Body of pancreas (tissue), 4 donors: ENCODE data around the gene NPTXR. TPM values are rescaled to one million over a fixed set of nuclear protein-coding genes. Genes with fewer than 3 reads are reported as not detected.

ENCODE experiments used
- ATAC-seq: fragments of 150-250 bp; one replicate; pipeline ENCODE4 v1.9.1; 2016
- DNase-seq, 4 donors: peaks; one replicate each; pipeline ENCODE4 v3.0.0-alpha.2; 2019
- H3K27ac ChIP-seq, 4 donors: fragments of 200-600 bp; sonication (generic); 1 replicate in 3 of 4; 2 replicates in 1 of 4; pipeline versions ENCODE4 v1.5.1 to v1.6.1; 2016 to 2019; ENCODE audit warnings: mild to moderate bottlenecking in 1 of 4, mixed read lengths in 1 of 4, moderate library complexity in 1 of 4
- H3K27me3 ChIP-seq, 2 donors: fragments of 200-600 bp; sonication (generic); one replicate each; pipeline ENCODE4 v1.6.0; 2016; ENCODE audit warnings: mild to moderate bottlenecking in 1 of 2
- H3K36me3 ChIP-seq, 2 donors: fragments of 200-600 bp; sonication (generic); replicated peaks in 1 of 2; 2 replicates each; pipeline ENCODE4 v1.5.1; 2016; ENCODE audit warnings: low read depth in 2 of 2; ENCODE audit not compliant: insufficient read depth in 1 of 2
- H3K4me1 ChIP-seq: fragments of 200-600 bp; sonication (generic); one replicate; pipeline ENCODE4 v1.6.0; 2016
- H3K4me3 ChIP-seq, 2 donors: fragments of 200-600 bp; sonication (generic); 1 replicate in 1 of 2; 2 replicates in 1 of 2; pipeline ENCODE4 v1.5.1; 2016 to 2019
- H3K9me3 ChIP-seq, 3 donors: fragments of 200-600 bp; sonication (generic); 1 replicate in 2 of 3; 2 replicates in 1 of 3; pipeline ENCODE4 v1.5.1; 2016
- CTCF ChIP-seq, 7 experiments: fragments of 450-650 bp in 4 of 7; fragments of 200-600 bp in 3 of 7; sonication (generic) in 3 of 7; IDR thresholded peaks; one replicate each; pipeline ENCODE4 v1.5.1; 2016 to 2019; ENCODE audit warnings: antibody characterized with exemption in 7 of 7
- POLR2A ChIP-seq, 3 donors: fragments of 450-650 bp; IDR thresholded peaks; one replicate each; pipeline ENCODE4 v1.6.1; 2016; ENCODE audit warnings: antibody characterized with exemption in 3 of 3, mild to moderate bottlenecking in 2 of 3
- WGBS, 2 donors: methylation state at CpG; one replicate each; pipeline ENCODE4 v1.1.5; 2017; 5-methylcytosine and 5-hydroxymethylcytosine counted together
- intact Hi-C: fragments of 100-400 bp; cut with DNase I; formaldehyde crosslinking; loops from one replicate; pipeline ENCODE4 v1.15.1; 2023
- total RNA-seq, 2 donors: library from RNA; depleted of rRNA; stranded (reverse); fragments of >200 nt; gene quantifications; one replicate each; pipeline ENCODE4 v1.1.0, GENCODE V29; 2016

NPTXR gene
- total RNA-seq, 2 donors from 2014 or later = 6.0 to 10.5 TPM

GRCh38 chr22:38826386-38826785 lies 17.4 kb downstream of the NPTXR start:
- intact Hi-C loops = no loop called here
- TF ChIP-seq CTCF (IDR thresholded peaks at IDR 0.05) (no peak), POLR2A (IDR thresholded peaks at IDR 0.05) (no peak)
- DNase-seq = no peak

DNA sequence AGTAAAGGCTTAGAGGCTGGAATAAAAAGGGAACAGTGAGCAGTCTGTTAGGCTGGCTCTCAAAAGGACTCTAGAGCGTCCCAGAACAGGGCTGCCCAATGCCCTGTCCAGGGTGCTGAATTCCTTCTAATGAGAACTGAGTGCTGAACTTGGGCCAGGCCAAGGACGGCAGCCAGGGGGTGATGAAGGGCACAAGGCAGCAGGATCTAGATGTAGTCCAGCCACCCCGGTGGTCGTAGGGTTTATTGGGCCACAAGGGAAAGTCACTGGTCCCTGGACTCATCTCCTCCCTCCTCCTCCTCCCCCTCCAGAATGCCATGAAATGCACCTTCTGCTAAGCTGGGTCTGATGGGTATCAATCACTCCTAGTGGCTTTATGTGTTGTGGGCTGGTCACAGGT lies 19.2 kb downstream of the NPTXR start:
- DNase-seq (peak; percentile 45 to 63 (median 51)), ATAC-seq (peak; percentile 70)
- Histone ChIP-seq H3K4me3 (no peak overlapping the region), H3K27me3 (no peaks in the 10 kb centered on the region), H3K36me3 (no peaks in the 10 kb centered on the region), H3K27ac (no peak overlapping the region), H3K4me1 (no peaks in the 10 kb centered on the region), H3K9me3 (no peaks in the 10 kb centered on the region)
- TF ChIP-seq CTCF (IDR thresholded peaks at IDR 0.05) (peak in 5 of 7 experiments; percentile 10 to 45 (median 39)), POLR2A (IDR thresholded peaks at IDR 0.05) (no peak)
- 16 to 19% methylated on average over 4 of the region's 4 CpGs for WGBS, 2 donors
- intact Hi-C loops = no loop called here

More at GRCh38 chr22:38826386-38826785, 17.4 kb downstream of the NPTXR start:
- Histone ChIP-seq H3K27me3 (no peaks in the 10 kb centered on the region), H3K9me3 (no peaks in the 10 kb centered on the region), H3K4me1 (no peaks in the 10 kb centered on the region), H3K36me3 (no peaks in the 10 kb centered on the region), H3K27ac (no peak overlapping the region), H3K4me3 (no peak overlapping the region)
- ATAC-seq = no peak
- 87 to 92% methylated on average over 16 of the region's 16 CpGs for WGBS, 2 donors

- no peaks in the 10 kb centered on the region for H3K9me3 ChIP-seq
- DNase-seq (no peak), ATAC-seq (no peak)
- no peak overlapping the region for H3K27ac ChIP-seq
- TF ChIP-seq POLR2A (IDR thresholded peaks at IDR 0.05) (no peak), CTCF (IDR thresholded peaks at IDR 0.05) (no peak)
- H3K4me3 ChIP-seq = no peak overlapping the region
- H3K36me3 ChIP-seq = no peaks in the 10 kb centered on the region
- intact Hi-C loops = no loop called here
- 85 to 100% methylated on average over 1 to 2 of the region's 2 CpGs for WGBS, 2 donors
- no peaks in the 10 kb centered on the region for H3K27me3 ChIP-seq
- H3K4me1 ChIP-seq = no peaks in the 10 kb centered on the region
Measured at GRCh38 chr22:38823637-38824036, 20.2 kb downstream of the NPTXR start.

- Histone ChIP-seq H3K4me1 (no peaks in the 10 kb centered on the region), H3K27ac (no peak overlapping the region), H3K9me3 (no peaks in the 10 kb centered on the region), H3K4me3 (no peak overlapping the region), H3K36me3 (no peaks in the 10 kb centered on the region), H3K27me3 (no peaks in the 10 kb centered on the region)
- ATAC-seq (no peak), DNase-seq (no peak)
- intact Hi-C loops = no loop called here
- TF ChIP-seq POLR2A (IDR thresholded peaks at IDR 0.05) (no peak), CTCF (IDR thresholded peaks at IDR 0.05) (no peak)
- 83 to 88% methylated on average over 1 to 4 of the region's 4 CpGs for WGBS, 2 donors
Measured at GRCh38 chr22:38823076-38823475, 20.8 kb downstream of the NPTXR start.

GRCh38 chr22:38820020-38820419 lies 23.8 kb downstream of the NPTXR start:
- ATAC-seq (no peak), DNase-seq (no peak)
- WGBS, 2 donors = 86 to 90% methylated on average over 7 to 8 of the region's 8 CpGs
- TF ChIP-seq CTCF (IDR thresholded peaks at IDR 0.05) = no peak
- Histone ChIP-seq H3K9me3 (no peaks in the 10 kb centered on the region), H3K27me3 (no peaks in the 10 kb centered on the region), H3K27ac (no peak overlapping the region), H3K4me3 (no peak overlapping the region), H3K4me1 (no peaks in the 10 kb centered on the region), H3K36me3 (no peaks in the 10 kb centered on the region)
- intact Hi-C loops = no loop called here
